ENCODE data around the gene MYBPC2. TPM values are rescaled to one million over a fixed set of nuclear protein-coding genes. Genes with fewer than 3 reads are reported as not detected.
A peak's percentile ranks its signal among the peaks of the same experiment; 100 is the strongest.

The MYBPC2 gene
- total and polyA plus RNA-seq, 2 of the 4 experiments (the other 2 are of a cell fraction), result not detected

GRCh38 chr19:50383001-50383851 lies 49.5 kb upstream of the MYBPC2 start:
- peak overlapping the region; percentile 34 for H3K27ac ChIP-seq (ENCODE audit: insufficient read depth, low read length)
- POLR2A ChIA-PET (ENCODE audit: unreplicated experiment), result no interaction called here
- no peak for ATAC-seq (ENCODE audit: low read depth)
- peaks cover 4 to 53% of the 10 kb centered on the region in 2 experiments; a peak in 3 of 4 replicates for H3K79me1 ChIP-seq (ENCODE audit: low read depth in 1 of 2, low read length in 2 of 2)
- H4K20me1 ChIP-seq (ENCODE audit: insufficient read depth, low read length), result peaks cover 4% of the 10 kb centered on the region; the same call in 1 of the 2 replicates
- H2BK5ac ChIP-seq (ENCODE audit: low read depth, low read length, poor library complexity, severe bottlenecking), result peak overlapping the region; percentile 30
- H3K9me3 ChIP-seq (ENCODE audit: control insufficient read depth, insufficient read depth, low read length), result no peaks in the 10 kb centered on the region
- BruUV-seq (replicated peaks), result no TSS peak
- 0 out of 2 replicates have a peak overlapping the region, but pooled peaks have one; percentile 0 for H2AK5ac ChIP-seq (ENCODE audit: low read depth, low read length)
- H3K23ac ChIP-seq (ENCODE audit: low read depth, low read length), result no peak overlapping the region
- peaks cover 37% of the 10 kb centered on the region for H3K36me3 ChIP-seq (ENCODE audit: control insufficient read depth, insufficient read depth, low read length)
- intact Hi-C loops (cut with micrococcal nuclease), result no loop called here
- no peak for DNase-seq
- in situ Hi-C loops (cut with MboI; ENCODE audit: low sequenced_read_pairs), result no loop called here
- peaks cover 6% of the 10 kb centered on the region; the same call in 1 of the 2 replicates for H3K9me1 ChIP-seq (ENCODE audit: insufficient read depth, low read length)
- H2AFZ ChIP-seq (replicated peaks; ENCODE audit: low read length, poor library complexity), result peak overlapping the region; percentile 88
- H2BK20ac ChIP-seq (ENCODE audit: low read depth, low read length), result no peak overlapping the region
- CTCF ChIA-PET, result interaction anchor here (1.1 kb wide), 1 partner anchor 77 kb away, joined by 3 read pairs; no protein-coding TSS in a partner anchor
- H4K8ac ChIP-seq (ENCODE audit: low read depth in 2 of 2, low read length in 2 of 2), result peak overlapping the region; percentile 49 to 60; a peak in 3 of 4 replicates
- dilution Hi-C loops (cut with HindIII; ENCODE audit: low sequenced_read_pairs, unreplicated experiment), result no loop called here
- H2BK120ac ChIP-seq (ENCODE audit: low read depth, low read length), result no peak overlapping the region
- no peak overlapping the region for H3K14ac ChIP-seq (replicated peaks; ENCODE audit: low read depth, low read length)
- peak overlapping the region; percentile 56 for H2AK9ac ChIP-seq (replicated peaks; ENCODE audit: low read depth, low read length, poor library complexity)
- H3K18ac ChIP-seq (ENCODE audit: low read depth, low read length), result no peak overlapping the region
- H2BK15ac ChIP-seq (ENCODE audit: low read depth, low read length), result no peak overlapping the region
- no peak for TF ChIP-seq NFE2L2 (IDR thresholded peaks at IDR 0.05; ENCODE audit: low read depth, low read length)
- no peak for TF ChIP-seq MAFK (IDR thresholded peaks at IDR 0.05; ENCODE audit: low read depth, low read length)
- TF ChIP-seq, protein P1, sequence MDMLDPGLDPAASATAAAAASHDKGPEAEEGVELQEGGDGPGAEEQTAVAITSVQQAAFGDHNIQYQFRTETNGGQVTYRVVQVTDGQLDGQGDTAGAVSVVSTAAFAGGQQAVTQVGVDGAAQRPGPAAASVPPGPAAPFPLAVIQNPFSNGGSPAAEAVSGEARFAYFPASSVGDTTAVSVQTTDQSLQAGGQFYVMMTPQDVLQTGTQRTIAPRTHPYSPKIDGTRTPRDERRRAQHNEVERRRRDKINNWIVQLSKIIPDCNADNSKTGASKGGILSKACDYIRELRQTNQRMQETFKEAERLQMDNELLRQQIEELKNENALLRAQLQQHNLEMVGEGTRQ (IDR thresholded peaks at IDR 0.05; ENCODE audit: low read depth, low read length), result no peak
- no peak for TF ChIP-seq RCOR1 (IDR thresholded peaks at IDR 0.05; ENCODE audit: insufficient replicate concordance, low read length)
- no peak for TF ChIP-seq RFX5 (IDR thresholded peaks at IDR 0.05; ENCODE audit: low read depth, low read length)
- no peak for TF ChIP-seq MAZ (IDR thresholded peaks at IDR 0.05; ENCODE audit: borderline replicate concordance, low read depth, low read length)
- TF ChIP-seq BHLHE40 (IDR thresholded peaks at IDR 0.05; ENCODE audit: low read depth, low read length), result no peak
- TF ChIP-seq CHD1 (IDR thresholded peaks at IDR 0.05; ENCODE audit: low read depth, low read length), result no peak
- TF ChIP-seq FOS (IDR thresholded peaks at IDR 0.05; ENCODE audit: low read depth, low read length), result no peak
- no peak for TF ChIP-seq CEBPB (IDR thresholded peaks at IDR 0.05; ENCODE audit: low read depth, low read length)
- TF ChIP-seq, protein P2, sequence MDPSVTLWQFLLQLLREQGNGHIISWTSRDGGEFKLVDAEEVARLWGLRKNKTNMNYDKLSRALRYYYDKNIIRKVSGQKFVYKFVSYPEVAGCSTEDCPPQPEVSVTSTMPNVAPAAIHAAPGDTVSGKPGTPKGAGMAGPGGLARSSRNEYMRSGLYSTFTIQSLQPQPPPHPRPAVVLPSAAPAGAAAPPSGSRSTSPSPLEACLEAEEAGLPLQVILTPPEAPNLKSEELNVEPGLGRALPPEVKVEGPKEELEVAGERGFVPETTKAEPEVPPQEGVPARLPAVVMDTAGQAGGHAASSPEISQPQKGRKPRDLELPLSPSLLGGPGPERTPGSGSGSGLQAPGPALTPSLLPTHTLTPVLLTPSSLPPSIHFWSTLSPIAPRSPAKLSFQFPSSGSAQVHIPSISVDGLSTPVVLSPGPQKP (IDR thresholded peaks at IDR 0.05; ENCODE audit: borderline replicate concordance, low read depth, low read length), result no peak
- no peak for TF ChIP-seq RAD21 (IDR thresholded peaks at IDR 0.05; ENCODE audit: low read length)
- no peak for TF ChIP-seq SMC3 (IDR thresholded peaks at IDR 0.05; ENCODE audit: low read depth, low read length)
- WGBS, 2 experiments (ENCODE audit: extremely low coverage in 2 of 2, insufficient read length in 1 of 2), result 74% methylated on average over 4 of the region's 21 CpGs; no CpG with 5 or more reads in 1 of the 2 experiments
- H3K4me2 ChIP-seq (ENCODE audit: low read depth, low read length), result peak overlapping the region; percentile 73
- peak overlapping the region; percentile 44 for H3K9ac ChIP-seq (ENCODE audit: low read depth, low read length)
- H3K56ac ChIP-seq (ENCODE audit: extremely low read depth, insufficient read depth, low read length), result no peak overlapping the region
- peak overlapping the region; percentile 29 for H3K4ac ChIP-seq (ENCODE audit: low read depth, low read length)
- no peaks in the 10 kb centered on the region for H3K27me3 ChIP-seq (ENCODE audit: control insufficient read depth, insufficient read depth, low read length)
- peak overlapping the region; percentile 76 for H3K4me3 ChIP-seq (ENCODE audit: insufficient read depth, low read depth, low read length)
- no peaks in the 10 kb centered on the region; the same call in 1 of the 2 replicates for H3K4me1 ChIP-seq (ENCODE audit: control insufficient read depth, insufficient read depth, low read length)
- peak overlapping the region; percentile 36; the same call in 1 of the 2 replicates for H4K5ac ChIP-seq (ENCODE audit: low read depth, low read length)
- H4K91ac ChIP-seq (ENCODE audit: insufficient read depth, low read depth, low read length), result 0 out of 2 replicates have a peak overlapping the region, but pooled peaks have one; percentile 28
